GM19023 (cell line): ENCODE results near the gene ITGB1BP1.
"Not testable (repeated sequence)": the region's sequence is repeated elsewhere in the genome, so short reads cannot be mapped to it uniquely, and the experiment has no call there.

ENCODE experiments used
- ATAC-seq: cut with Tn5 transposase; IDR thresholded peaks from one replicate; pipeline ENCODE4 v1.9.1; 2021; ENCODE audit warnings: mild to moderate bottlenecking, moderate library complexity; ENCODE audit not compliant: unreplicated experiment

Gene ITGB1BP1

DNA sequence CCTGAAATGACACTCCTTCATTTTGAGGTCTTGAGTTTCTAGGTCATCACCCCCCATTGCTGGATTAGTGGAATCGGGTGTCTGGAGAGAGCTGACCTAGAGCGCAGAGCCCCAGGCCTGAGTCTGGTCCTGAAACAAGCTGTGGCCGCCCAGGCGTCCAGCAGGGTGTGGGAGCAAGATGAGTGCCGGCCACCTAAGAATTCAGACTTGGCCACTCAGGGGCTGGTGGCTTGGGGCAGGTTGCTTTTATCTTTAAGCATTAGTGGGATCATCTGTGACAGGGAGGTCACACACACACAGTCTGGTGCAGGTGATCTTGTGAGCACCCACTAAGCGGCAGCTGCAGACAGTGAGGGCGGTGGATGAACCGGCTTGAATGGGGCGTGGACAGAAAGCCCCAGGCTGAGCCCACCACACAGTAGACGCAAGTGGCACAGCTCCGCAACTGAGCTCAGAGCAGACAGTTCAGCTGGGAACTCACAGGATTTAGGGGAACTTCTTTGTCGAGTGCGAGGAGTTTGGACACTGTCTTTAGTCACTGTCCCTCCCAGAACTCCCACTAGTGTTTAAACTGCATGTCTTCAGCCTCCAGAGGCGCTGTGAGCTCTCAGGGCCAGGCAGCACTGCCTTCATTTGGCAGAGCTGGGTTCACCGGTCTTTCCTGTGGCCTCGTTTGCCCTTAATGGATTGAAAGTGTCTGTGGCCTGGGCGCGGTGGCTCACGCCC lies 21.5 kb downstream of the ITGB1BP1 start:
- no peak for ATAC-seq

DNA sequence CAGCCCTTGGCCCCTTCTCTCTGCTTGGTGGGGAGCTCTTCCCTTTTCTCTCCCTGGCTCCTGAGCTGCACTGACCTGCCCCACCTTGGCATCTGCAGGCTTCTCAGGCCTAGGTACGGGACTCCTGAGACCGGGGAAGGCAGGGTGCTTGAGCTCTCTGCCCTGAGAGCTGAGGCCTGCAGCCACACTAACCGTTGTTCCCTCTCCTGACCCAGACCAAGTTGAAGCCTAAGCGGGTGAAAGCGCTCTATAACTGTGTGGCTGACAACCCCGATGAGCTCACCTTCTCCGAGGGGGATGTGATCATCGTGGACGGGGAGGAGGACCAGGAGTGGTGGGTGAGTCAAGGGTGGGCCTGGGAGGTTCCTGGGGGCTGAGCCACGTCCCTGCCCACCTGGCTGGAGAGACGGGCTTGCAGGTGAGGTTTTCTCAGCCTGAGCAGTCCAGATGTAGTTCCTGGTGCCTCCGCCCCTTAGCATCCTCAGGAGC lies 22.2 kb downstream of the ITGB1BP1 start:
- ATAC-seq: no peak

DNA sequence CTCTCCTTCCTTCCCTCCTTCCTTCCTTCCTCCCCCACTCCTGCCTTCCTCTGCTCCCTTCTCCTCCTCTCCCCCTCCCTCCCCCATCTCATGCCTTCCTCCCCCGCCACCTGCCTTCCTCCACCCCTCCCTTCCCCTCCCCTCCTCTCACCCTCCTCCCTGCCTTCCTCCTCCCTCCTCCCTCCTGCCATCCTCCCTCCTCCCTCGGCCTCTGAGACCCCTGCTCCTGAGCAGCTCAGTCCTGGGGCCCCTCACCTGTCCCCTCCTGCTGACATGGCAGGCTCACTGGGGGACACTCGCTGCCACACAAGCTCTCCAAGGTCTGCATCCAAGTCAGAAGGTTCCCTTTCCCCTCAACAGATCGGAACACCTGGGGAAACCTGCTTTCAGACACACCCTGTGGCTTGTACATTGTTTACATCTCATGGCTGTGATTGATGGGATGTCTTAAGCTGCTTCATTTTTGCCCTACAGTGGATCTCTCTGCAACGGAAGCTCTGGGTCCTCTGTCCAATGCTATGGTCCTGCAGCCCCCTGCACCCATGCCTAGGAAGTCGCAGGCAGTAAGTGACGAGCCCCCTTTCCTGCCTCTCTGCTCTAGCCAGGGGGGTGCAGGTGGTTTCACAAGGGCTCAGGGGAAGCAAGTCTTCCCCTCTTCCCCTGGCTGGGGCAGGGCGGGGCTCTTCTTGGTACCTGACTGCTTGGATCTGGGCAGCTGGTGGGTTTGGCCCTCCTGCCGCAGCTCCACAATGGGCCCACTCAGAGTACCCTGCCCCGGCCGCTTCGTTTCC lies 22.9 kb downstream of the ITGB1BP1 start:
- no peak for ATAC-seq

DNA sequence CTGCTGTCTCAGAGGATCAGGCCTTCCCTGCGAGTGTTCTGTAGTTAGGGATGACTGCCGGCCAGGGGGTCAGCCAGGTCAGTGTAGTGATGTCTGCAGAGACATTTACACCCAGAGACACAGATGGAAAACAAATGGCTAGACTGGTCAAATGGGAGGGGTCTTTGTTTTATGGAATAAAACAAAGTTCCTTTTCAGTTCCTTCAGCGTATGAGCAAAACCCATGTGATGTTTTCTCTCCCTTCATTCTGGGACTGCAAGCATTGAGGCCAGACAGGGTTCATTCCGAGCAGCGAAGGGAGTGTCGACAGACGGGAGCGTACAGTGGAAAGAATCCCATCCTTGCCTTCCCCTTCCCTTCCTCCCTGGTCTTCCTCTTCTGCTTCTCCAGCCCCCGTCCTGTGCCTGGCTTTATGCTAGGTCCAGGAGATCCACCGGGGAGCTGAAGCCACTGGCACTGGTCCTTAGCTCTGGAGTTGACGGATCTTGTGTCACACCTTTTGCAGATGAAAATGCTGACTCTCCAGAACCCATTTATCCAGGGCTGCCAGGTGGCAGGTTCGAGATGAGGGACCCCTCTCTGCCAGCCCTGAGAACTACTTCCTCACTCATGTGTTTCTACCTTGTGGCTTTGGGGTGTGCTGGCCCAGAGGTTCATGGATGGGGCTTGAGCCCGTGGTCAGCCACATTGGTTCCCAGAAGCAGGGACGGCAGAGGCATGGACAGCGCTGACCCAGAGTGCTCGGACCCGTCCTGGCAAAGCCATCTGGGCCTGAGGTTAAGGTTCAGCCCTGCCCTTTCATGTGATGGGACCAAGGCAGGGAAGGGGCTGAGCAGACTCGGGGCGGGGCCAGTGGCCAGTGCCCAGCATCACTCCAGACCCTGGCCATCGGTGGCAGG lies 24.2 kb downstream of the ITGB1BP1 start:
- no peak for ATAC-seq

DNA sequence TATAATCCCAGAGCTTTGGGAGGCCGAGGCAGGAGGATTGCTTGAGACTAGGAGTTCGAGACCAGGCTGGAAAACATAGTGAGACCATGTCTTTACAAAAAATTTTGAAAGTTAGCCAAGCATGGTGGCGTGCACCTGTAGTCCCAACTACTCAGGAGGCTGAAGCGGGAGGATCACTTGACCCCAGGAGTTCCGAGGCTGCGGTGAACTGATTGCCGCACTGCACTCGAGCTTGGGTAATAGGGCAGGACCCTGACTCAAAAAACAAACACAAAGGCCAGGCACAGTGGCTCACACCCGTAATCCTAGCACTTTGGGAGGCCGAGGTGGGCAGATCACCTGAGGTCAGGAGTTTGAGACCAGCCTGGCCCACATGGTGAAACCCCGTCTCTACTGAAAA lies 25.1 kb downstream of the ITGB1BP1 start:
- ATAC-seq: not testable (repeated sequence)

DNA sequence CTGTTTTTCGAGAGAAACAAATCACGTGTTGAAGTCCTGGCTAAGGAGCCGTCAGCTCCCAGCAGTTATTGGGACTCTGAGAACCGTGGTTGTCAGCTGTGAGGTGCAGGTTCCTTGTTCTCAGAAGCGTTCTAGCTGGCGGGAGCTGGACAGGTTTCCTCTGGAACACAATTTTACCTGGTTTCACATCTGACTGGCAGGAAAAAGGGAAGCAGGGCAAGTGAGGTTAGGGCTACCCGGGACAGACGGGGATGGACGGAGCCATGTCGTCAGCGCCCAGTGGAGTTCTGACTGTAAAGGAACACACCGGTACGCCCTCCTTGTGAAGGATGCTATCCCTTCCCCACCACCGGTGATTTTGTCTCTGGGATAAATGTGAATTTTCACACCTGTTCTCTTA lies 26.1 kb downstream of the ITGB1BP1 start:
- ATAC-seq: no peak

DNA sequence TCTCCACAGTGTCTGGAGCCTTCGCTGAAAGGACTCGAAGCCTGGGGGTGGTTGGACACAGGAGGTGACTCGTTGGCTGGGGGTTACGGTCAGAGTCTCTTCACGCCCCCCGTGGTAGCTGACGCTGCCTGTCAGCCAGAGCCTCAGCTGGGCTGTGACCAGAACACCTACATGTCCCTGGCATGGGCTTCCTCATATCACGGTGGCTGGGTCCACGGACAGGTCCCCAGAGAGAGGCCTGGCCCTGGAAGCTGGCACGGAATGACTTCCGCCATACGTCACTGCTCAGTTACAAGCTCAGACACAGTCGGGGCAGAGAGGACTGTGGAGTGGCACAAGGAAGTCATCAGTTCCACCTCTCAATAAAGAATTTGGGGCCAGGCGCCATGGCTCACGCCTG lies 28.5 kb downstream of the ITGB1BP1 start:
- ATAC-seq: no peak

DNA sequence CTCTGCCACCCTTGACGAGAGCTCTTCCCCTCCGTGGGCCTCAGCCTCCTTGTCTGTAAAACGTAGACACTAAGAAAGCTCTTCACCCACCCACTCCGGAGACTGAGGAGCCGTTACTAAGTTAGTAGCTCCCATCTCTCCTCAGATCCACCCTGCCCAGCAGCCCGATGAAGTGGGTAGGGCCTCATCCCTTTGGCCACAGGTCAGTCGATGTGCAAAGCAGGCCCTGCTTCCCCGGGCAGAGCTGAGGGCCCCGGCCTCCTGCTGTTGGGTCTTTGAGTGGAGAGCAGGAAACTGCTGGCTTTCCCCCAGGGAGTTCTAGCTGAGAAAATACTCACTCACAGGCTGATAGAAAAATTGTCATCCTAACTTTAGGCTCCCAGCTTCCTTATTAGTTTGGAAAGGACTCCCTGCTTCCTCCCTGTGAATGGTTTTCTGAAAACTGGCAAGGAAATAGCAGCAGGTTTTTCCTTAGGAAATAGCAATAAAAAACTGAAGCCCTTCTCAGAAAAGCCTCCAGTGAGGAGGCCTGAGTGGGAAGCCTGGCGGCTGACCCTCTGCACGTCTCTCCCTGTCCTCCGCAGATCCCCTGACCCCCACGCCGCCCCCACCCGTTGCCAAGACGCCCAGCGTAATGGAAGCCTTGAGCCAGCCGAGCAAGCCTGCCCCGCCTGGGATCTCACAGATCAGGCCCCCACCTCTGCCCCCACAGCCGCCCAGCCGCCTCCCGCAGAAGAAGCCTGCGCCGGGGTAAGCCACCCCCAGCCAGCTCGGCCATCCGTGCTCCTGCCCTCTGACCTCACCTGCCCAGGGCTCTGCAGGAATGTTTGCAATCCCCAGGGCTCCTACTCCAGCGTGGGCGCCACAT lies 30.2 kb downstream of the ITGB1BP1 start:
- ATAC-seq: no peak

DNA sequence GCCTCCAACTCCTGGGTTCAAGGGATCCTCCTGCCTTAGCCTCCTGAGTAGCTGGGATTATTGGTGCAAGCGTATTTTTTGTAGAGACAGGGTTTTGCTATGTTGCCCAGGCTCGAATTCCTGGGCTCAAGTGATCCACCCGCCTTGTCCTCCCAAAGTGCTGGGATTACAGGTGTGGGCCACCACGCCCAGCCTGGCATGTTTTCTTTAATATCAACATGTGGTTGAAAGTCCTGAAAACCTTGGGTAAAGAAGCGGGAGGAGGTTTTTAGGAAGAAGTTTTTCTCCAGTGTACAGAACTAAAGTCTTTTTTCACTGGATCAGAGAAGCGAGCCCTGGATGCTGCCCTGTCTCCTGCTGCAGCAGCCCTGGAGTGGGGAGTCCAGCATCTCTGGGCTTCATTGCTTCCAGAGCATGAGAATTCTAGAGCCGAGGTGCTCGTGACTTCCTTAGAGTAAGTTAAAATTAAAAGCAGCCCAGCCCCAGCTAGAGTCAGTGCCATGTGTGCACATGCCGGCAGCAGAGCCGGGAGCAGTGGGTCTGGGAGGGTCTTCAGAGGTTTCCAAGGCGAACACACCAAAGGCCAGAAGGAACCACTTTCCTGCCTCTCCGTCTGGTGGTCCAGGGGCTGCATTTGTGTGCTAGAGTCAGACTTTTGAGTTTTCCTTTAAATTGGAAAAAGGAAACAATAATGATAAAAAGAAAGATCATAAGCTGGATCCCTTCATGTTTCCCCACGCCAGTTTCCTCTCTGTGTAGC lies 31.2 kb downstream of the ITGB1BP1 start:
- no peak for ATAC-seq

DNA sequence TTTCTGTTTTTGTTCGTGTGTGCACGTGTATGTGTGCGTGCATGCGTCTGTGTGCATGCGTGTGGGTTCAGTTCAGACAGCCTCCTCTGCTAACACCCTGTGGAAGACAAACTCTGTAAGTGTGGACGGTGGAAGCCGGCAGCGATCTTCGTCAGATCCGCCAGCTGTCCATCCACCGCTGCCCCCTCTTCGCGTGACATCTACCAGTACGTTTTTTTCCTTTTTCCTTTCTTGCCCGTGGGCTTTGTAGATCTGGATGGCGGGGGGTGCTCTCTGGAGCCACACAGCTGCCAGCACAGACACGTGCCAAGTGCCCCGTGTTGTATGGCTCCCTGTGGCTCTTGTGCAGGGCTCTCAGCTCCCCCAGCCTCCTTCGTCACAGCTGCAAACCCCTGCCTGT lies 32.3 kb downstream of the ITGB1BP1 start:
- no peak for ATAC-seq

DNA sequence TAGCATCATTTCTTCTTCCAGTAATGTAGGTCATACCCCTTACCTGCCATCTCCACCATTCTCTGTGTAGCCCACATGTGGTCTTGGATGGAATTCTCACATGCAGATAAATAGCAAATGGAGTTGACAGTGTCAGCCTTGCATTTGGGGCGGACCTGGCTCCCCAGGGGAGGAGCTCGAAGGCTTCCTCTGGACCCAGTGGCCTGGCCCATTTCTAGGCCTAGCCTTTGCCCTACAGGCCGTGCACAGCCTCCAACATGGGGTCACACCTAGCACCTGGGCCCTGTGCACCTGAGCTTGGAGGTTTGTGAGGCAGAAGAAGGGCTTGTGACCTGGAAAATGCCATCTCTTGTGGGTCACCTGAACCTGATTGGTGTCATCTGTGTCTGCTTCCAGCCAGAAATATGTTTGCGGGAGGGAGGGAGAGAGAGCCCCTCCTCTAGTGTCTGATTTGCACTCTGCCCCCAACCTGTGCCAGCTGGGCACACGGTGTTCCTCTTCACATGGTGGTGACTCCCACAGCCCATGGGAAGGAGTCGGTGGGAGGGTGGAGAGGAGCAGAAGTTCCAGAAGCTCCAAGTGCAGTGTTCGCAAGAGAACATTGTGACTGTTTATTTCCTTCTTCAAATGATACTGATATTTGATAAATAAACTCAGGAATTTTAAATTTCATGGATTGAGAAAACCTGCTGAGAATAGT lies 33.0 kb downstream of the ITGB1BP1 start:
- ATAC-seq: no peak

DNA sequence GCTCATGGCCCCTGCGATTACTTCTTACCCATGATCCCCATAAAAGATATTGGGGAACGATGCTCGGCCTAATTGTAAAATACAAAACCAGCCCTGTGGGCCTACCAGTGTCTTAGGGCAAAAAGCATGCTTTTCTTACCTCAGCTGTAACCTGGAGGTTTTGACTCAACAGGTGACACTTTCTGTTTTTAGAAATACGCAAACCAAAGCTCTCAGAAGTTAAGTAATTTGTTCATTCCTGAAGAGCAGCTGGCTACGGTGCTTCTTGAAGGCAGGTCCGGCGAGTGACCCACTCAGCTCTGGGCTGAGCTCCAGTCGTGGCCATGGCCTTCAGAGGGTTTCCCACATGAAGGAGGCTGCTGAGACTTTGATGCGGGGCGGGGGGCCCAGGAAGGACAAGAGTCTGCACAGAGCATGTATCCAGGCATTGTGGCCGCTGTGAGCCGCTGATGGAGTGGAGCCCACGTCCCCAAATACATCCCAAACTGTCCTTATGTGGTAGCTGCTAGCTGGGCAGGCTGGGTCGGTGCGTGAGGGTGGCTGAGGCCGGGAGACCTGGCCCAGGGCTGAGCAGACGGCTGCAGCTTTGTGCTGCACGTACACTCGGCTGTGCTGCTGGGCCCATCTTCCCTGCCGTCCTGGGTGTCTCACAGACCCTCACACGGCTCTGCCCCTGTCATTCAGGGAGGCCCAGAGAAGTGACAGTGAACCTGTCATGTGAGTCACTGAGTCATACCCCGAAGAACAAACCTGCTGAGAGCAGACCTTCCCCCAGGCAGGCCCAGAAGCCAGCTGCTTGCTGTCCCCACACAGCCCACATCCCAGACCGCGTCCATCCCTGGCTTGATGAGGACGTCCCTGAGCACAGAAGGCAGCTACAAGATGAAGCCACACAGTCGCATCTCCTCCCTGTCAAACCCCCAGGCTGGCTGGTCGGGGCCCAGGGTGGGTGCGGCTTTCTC lies 34.1 kb downstream of the ITGB1BP1 start:
- no peak for ATAC-seq

DNA sequence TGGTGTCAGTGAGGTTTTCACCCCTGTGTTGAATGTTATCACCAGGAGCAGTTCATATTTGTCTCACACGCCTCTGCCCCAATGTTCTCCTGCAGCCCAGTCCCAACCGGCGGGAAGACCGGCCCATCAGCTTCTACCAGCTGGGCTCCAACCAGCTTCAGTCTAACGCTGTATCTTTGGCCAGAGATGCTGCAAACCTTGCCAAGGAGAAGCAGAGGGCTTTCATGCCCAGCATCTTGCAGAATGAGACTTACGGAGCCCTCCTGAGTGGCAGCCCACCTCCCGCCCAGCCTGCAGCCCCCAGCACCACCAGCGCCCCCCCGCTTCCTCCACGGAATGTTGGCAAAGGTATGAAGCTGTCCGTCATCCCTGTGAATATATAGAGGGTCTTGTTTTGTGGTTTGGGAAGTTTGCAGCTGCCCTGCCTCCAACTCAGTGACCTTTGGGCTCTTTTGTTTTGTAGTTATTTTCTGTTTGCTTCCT lies 35.1 kb downstream of the ITGB1BP1 start:
- ATAC-seq: no peak

DNA sequence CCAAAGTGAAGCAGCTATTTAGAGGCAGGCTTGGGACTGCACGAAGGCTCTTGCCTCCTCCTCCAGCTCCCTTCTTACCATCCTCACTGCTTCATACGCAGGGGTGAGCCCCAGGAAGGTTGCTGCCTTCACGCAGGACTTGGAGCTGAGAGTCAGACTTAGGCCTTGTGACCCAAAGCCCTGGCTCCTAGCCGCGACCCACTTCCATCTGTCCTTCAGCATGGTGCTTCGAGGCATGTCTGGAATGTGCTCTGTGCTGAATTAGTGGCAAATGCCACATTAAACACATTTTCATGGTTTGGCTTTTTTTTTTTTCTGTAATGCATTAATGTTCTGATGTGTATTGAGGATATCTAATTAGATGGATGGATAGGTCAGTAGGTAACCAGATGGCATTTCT lies 37.5 kb downstream of the ITGB1BP1 start:
- ATAC-seq: no peak

DNA sequence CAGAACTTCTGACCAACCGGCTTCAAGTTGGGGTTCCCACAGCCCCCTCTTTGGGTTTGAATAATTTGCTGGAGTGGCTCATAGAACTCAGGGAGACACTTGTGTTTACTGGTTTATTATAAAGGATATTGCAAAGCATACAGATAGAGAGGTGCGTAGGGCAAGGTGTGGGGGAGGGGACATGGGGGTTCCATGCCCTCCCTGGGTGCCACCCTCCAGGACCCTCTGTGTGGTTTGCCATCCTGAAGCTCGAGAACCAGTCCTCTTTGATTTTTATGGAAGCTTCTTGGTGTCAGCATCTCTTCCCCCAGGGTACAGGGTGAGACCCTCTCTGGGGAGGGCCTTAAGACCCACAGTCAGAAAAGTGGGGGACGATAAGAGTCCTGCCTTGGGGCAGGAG lies 38.8 kb downstream of the ITGB1BP1 start:
- ATAC-seq: no peak

DNA sequence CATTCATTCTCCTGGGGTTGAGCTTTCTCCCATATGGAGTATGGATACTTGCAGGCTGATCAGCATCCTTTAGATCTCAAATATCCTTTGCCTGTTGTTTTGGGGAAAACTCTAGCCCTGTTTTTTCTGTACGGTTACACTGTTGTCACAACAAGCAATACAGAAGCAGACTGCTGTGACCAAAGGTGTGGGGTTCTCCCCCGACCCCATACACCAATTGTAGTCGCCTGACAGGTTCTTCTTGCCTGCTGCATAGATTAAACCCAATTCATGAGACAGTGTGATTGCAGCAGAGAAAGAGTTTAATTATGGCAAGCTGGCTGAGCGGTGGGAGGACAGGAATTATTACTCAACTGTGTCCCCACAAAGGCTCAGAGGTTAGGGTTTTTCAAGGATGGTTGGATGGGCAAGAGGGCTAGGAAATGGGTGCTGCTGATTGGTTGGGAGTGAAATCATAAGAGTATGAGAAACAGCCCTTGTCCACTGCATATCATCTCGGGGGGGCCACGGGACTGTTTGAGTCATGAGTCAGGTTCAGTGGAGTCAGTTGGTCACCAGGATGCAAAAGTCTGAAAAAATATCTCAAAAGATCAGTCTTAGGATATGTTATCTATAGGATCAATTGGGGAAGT lies 40.6 kb downstream of the ITGB1BP1 start:
- no peak for ATAC-seq
